Panc1 (cell line): ENCODE data around the gene SART3. TPM values are rescaled to one million over a fixed set of nuclear protein-coding genes. Genes with fewer than 3 reads are reported as not detected.
"Not testable (repeated sequence)": the region's sequence is repeated elsewhere in the genome, so short reads cannot be mapped to it uniquely, and the experiment has no call there.

Source experiments
- ATAC-seq: fragments of 200-7000 bp; cut with Tn5 transposase; 2 replicates; pipeline ENCODE4 v1.9.1; 2020; ENCODE audit warnings: mild to moderate bottlenecking, moderate library complexity
- BruUV-seq: library from RNA; stranded (reverse); fragments of 400-500 nt; replicated peaks from 2 replicates; lab custom pipeline; 2021; lab: Mats Ljungman, UMichigan
- CTCF ChIA-PET: fragments of 300-600 bp; sonication (Branson Sonifier 250); formaldehyde crosslinking; loops from one replicate; lab custom pipeline; 2022; ENCODE audit warnings: antibody characterized with exemption; lab: Charles Lee
- POLR2A ChIA-PET: fragments of 300-600 bp; sonication (Branson Sonifier 250); formaldehyde crosslinking; loops from one replicate; lab custom pipeline; 2022; ENCODE audit warnings: antibody characterized with exemption; lab: Charles Lee
- DNase-seq: peaks from one replicate; pipeline ENCODE4 v3.0.0-alpha.2; 2010; ENCODE audit warnings: low read depth, low spot score
- H3K27ac ChIP-seq: 2 replicates; pipeline ENCODE4 v1.5.1; 2011; ENCODE audit warnings: mild to moderate bottlenecking, low read length, inconsistent platforms
- H3K27me3 ChIP-seq: fragments of 200-500 bp; sonication (Bioruptor generic); 2 replicates; pipeline ENCODE4 v1.6.0; 2014; ENCODE audit warnings: low read length, inconsistent platforms; ENCODE audit not compliant: control insufficient read depth, insufficient read depth
- H3K36me3 ChIP-seq: fragments of 200-500 bp; sonication (Bioruptor generic); 2 replicates; pipeline ENCODE4 v1.5.1; 2014; ENCODE audit warnings: inconsistent platforms, mild to moderate bottlenecking, low read length, moderate library complexity; ENCODE audit not compliant: control insufficient read depth, insufficient read depth
- H3K4me1 ChIP-seq: 2 replicates; pipeline ENCODE4 v1.5.1; 2011; ENCODE audit warnings: inconsistent platforms, mild to moderate bottlenecking, low read length, moderate library complexity; ENCODE audit not compliant: control insufficient read depth, insufficient read depth
- H3K4me3 ChIP-seq, 2 experiments: 2 replicates each; pipeline ENCODE4 v1.5.1; 2011 to 2012; ENCODE audit warnings: low read depth in 2 of 2, low read length in 2 of 2, mild to moderate bottlenecking in 2 of 2, inconsistent platforms in 1 of 2, moderate library complexity in 1 of 2
- H3K9me3 ChIP-seq: fragments of 200-500 bp; sonication (Bioruptor generic); 2 replicates; pipeline ENCODE4 v1.5.1; 2014; ENCODE audit warnings: low read depth, mild to moderate bottlenecking, inconsistent platforms, low read length, moderate library complexity; ENCODE audit not compliant: control insufficient read depth, insufficient read depth
- POLR2AphosphoS5 ChIP-seq: IDR thresholded peaks from 2 replicates; pipeline ENCODE4 v1.6.1; 2012; ENCODE audit warnings: mild to moderate bottlenecking, low read depth, low read length, moderate library complexity
- SIN3A ChIP-seq: IDR thresholded peaks from 2 replicates; pipeline ENCODE4 v1.6.1; 2012; ENCODE audit warnings: low read depth, mild to moderate bottlenecking, low read length, moderate library complexity, borderline replicate concordance; ENCODE audit not compliant: insufficient read depth
- TCF7L2 ChIP-seq: IDR thresholded peaks from 2 replicates; pipeline ENCODE4 v1.6.1; 2011; ENCODE audit warnings: mild to moderate bottlenecking, low read depth, low read length, inconsistent platforms
- in situ Hi-C: cut with HindIII; loops from 2 replicates; pipeline ENCODE4 v1.10.0; 2016; ENCODE audit warnings: low sequenced_read_pairs, low pct_unique_long_range_greater_than_20kb
- intact Hi-C: fragments of 100-400 bp; cut with micrococcal nuclease; formaldehyde crosslinking; loops from one replicate; pipeline ENCODE4 v1.10.0; 2022; ENCODE audit not compliant: unreplicated experiment
- total RNA-seq: library from RNA; stranded (reverse); gene quantifications from one replicate; pipeline ENCODE4 v1.2.1, GENCODE V29; 2021; ENCODE audit not compliant: unreplicated experiment
- TF ChIP-seq, protein P1 (sequence below): fragments of 450-650 bp; IDR thresholded peaks from 2 replicates; pipeline ENCODE4 v1.5.1; 2017; ENCODE audit warnings: mild to moderate bottlenecking
- TF ChIP-seq, protein P2 (sequence below), 2 experiments: IDR thresholded peaks; 2 replicates each; pipeline ENCODE4 v1.6.1; 2011 to 2012; ENCODE audit warnings: low read depth in 2 of 2, control low read depth in 1 of 2, low read length in 1 of 2, mild to moderate bottlenecking in 1 of 2, moderate library complexity in 1 of 2; ENCODE audit not compliant: insufficient read depth in 1 of 2

The SART3 gene
- total RNA-seq, 1 experiment from 2014 or later, result 55.9 TPM

DNA sequence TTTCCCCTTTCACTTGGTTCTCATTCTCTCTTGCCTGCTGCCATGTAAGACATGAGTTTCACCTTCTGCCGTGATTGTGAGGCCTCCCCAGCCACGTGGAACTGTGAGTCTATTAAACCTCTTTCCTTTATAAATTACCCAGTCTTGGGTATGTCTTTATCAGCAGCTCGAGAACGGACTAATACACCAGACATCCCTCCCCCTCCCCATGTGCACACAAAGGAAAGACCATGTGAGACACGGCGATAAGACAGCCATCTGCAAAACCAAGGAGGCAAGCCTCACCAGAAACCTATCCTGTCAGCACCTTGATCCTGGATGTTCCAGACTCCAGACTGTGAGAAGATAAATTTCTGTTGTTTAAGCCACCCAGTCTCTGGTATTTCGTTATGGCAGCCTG is 75.6 kb downstream of the SART3 start:
- H3K27me3 ChIP-seq, CTCF ChIA-PET, DNase-seq, H3K36me3 ChIP-seq, intact Hi-C loops, H3K4me1 ChIP-seq, H3K27ac ChIP-seq, H3K4me3 ChIP-seq, POLR2A ChIA-PET, H3K9me3 ChIP-seq, ATAC-seq, in situ Hi-C loops, BruUV-seq: not testable (repeated sequence)

DNA sequence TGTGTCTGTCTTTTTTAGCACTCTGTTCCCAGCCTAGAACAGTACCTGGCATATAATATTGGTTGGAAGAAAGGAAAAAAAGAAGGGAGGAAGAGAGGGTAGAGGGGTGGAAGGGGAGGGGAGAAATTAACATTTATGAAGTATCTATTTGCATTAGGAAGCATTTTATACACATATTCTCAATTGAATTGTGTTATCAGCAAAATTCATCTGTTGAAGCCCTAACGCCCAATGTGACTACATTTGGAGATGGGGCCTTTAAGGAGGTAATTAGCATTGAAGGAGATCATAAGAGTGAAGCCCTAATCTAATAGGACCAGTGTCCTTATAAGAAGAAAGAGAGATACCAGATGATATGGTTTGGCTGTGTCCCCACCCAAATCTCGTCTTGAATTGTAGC is 76.1 kb downstream of the SART3 start:
- intact Hi-C loops (no loop called here), in situ Hi-C loops (no loop called here)
- TF ChIP-seq, protein P1, sequence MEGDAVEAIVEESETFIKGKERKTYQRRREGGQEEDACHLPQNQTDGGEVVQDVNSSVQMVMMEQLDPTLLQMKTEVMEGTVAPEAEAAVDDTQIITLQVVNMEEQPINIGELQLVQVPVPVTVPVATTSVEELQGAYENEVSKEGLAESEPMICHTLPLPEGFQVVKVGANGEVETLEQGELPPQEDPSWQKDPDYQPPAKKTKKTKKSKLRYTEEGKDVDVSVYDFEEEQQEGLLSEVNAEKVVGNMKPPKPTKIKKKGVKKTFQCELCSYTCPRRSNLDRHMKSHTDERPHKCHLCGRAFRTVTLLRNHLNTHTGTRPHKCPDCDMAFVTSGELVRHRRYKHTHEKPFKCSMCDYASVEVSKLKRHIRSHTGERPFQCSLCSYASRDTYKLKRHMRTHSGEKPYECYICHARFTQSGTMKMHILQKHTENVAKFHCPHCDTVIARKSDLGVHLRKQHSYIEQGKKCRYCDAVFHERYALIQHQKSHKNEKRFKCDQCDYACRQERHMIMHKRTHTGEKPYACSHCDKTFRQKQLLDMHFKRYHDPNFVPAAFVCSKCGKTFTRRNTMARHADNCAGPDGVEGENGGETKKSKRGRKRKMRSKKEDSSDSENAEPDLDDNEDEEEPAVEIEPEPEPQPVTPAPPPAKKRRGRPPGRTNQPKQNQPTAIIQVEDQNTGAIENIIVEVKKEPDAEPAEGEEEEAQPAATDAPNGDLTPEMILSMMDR, result no peak
- TF ChIP-seq SIN3A (no peak), POLR2AphosphoS5 (no peak), TCF7L2 (no peak)
- TF ChIP-seq, protein P2, sequence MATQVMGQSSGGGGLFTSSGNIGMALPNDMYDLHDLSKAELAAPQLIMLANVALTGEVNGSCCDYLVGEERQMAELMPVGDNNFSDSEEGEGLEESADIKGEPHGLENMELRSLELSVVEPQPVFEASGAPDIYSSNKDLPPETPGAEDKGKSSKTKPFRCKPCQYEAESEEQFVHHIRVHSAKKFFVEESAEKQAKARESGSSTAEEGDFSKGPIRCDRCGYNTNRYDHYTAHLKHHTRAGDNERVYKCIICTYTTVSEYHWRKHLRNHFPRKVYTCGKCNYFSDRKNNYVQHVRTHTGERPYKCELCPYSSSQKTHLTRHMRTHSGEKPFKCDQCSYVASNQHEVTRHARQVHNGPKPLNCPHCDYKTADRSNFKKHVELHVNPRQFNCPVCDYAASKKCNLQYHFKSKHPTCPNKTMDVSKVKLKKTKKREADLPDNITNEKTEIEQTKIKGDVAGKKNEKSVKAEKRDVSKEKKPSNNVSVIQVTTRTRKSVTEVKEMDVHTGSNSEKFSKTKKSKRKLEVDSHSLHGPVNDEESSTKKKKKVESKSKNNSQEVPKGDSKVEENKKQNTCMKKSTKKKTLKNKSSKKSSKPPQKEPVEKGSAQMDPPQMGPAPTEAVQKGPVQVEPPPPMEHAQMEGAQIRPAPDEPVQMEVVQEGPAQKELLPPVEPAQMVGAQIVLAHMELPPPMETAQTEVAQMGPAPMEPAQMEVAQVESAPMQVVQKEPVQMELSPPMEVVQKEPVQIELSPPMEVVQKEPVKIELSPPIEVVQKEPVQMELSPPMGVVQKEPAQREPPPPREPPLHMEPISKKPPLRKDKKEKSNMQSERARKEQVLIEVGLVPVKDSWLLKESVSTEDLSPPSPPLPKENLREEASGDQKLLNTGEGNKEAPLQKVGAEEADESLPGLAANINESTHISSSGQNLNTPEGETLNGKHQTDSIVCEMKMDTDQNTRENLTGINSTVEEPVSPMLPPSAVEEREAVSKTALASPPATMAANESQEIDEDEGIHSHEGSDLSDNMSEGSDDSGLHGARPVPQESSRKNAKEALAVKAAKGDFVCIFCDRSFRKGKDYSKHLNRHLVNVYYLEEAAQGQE (IDR thresholded peaks at IDR 0.05; ENCODE audit: insufficient read depth in 1 of 2, low read depth in 2 of 2, low read length in 1 of 2), result no peak
- no peak for DNase-seq
- Histone ChIP-seq H3K27me3 (no peaks in the 10 kb centered on the region), H3K27ac (no peak overlapping the region), H3K4me1 (peaks cover 5% of the 10 kb centered on the region), H3K36me3 (no peaks in the 10 kb centered on the region), H3K9me3 (no peaks in the 10 kb centered on the region), H3K4me3 (no peak overlapping the region)
- CTCF ChIA-PET, result no interaction called here
- BruUV-seq, result no TSS peak
- POLR2A ChIA-PET, result no interaction called here
- no peak for ATAC-seq

DNA sequence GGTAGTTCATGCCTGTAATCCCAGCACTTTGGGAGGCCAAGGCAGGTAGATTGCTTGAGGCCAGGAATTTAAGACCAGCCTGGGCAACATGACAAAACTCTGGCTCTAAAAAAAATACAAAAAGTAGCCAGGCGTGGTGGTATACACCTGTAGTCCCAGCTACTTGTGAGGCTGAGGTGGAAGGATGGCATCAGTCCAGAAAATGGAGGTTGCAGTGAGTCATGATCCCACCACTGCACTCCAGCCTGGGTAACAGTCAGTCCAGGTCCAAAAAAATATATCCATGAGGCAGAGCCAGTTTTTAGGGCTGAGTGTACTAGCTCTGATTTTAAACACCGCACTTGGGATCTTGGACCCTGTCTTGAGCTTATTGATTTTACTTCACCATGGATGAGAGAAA is 76.5 kb downstream of the SART3 start:
- CTCF ChIA-PET, result no interaction called here
- peaks cover 7% of the 10 kb centered on the region for H3K4me1 ChIP-seq
- intact Hi-C loops (no loop called here), in situ Hi-C loops (no loop called here)
- H3K36me3 ChIP-seq, result no peaks in the 10 kb centered on the region
- H3K4me3 ChIP-seq, result no peak overlapping the region
- POLR2A ChIA-PET, result no interaction called here
- no peak overlapping the region for H3K27ac ChIP-seq
- H3K27me3 ChIP-seq, result no peaks in the 10 kb centered on the region
- no peak for ATAC-seq
- TF ChIP-seq TCF7L2, result no peak
- BruUV-seq, result no TSS peak
- no peak for DNase-seq
- no peaks in the 10 kb centered on the region for H3K9me3 ChIP-seq
